Osteocyte (in vitro differentiated cells): Measurements from ENCODE around the gene POP4. TPM values are rescaled to one million over a fixed set of nuclear protein-coding genes. Genes with fewer than 3 reads are reported as not detected.

ENCODE experiments used
- DNase-seq: peaks from one replicate; pipeline ENCODE4 v3.0.0; 2021; ENCODE audit warnings: mixed read lengths; ENCODE audit not compliant: unreplicated experiment; ENCODE audit errors: extremely low spot score
- H3K27ac Mint-ChIP-seq: one replicate; pipeline ENCODE4 v1.8.0; 2021; ENCODE audit warnings: mild to moderate bottlenecking, mixed read lengths; ENCODE audit not compliant: unreplicated experiment
- H3K27me3 Mint-ChIP-seq: one replicate; pipeline ENCODE4 v1.8.0; 2021; ENCODE audit warnings: mixed read lengths; ENCODE audit not compliant: unreplicated experiment
- H3K36me3 Mint-ChIP-seq: one replicate; pipeline ENCODE4 v1.8.0; 2021; ENCODE audit warnings: mixed read lengths; ENCODE audit not compliant: unreplicated experiment
- H3K4me1 Mint-ChIP-seq: one replicate; pipeline ENCODE4 v1.8.0; 2021; ENCODE audit warnings: mixed read lengths; ENCODE audit not compliant: unreplicated experiment
- H3K4me3 Mint-ChIP-seq: one replicate; pipeline ENCODE4 v1.8.0; 2021; ENCODE audit warnings: mild to moderate bottlenecking, moderate library complexity, mixed read lengths; ENCODE audit not compliant: unreplicated experiment
- H3K9me3 Mint-ChIP-seq: one replicate; pipeline ENCODE4 v1.8.0; 2021; ENCODE audit warnings: mixed read lengths; ENCODE audit not compliant: unreplicated experiment
- total RNA-seq: library from RNA; stranded (reverse); gene quantifications from 2 replicates; pipeline ENCODE4 v1.2.1, GENCODE V29; 2021
- TF ChIP-seq, protein P1 (sequence below): fragments of 200-600 bp; sonication (generic); IDR thresholded peaks from 2 replicates; pipeline ENCODE4 v1.5.0; 2021; ENCODE audit warnings: antibody characterized with exemption, mild to moderate bottlenecking, moderate library complexity

The POP4 gene
- total RNA-seq, 1 donor from 2014 or later = 61.7 TPM

DNA sequence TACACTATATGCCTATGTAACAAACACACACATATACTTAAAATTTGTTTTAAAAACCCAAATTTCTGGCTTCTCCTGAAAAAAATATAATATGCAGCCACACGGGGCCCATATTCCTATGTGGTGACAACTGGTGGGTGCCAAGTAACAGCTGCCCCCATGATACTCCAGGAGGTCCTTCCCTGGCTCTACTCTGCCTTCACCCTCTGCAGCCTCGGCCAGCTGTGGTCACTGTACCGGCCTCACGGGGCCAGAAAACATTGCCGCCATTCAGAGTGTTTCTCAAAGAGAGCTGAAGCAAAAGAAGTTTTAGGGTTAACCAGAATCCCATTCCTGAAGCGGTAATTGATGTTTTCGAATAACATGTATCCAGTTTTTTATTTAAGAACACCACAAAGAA is 32.6 kb upstream of the POP4 start:
- DNase-seq = no peak
- peaks cover 24% of the 10 kb centered on the region for H3K27me3 Mint-ChIP-seq
- H3K4me3 Mint-ChIP-seq = no peak overlapping the region
- no peaks in the 10 kb centered on the region for H3K36me3 Mint-ChIP-seq
- H3K4me1 Mint-ChIP-seq = no peaks in the 10 kb centered on the region
- TF ChIP-seq, protein P1, sequence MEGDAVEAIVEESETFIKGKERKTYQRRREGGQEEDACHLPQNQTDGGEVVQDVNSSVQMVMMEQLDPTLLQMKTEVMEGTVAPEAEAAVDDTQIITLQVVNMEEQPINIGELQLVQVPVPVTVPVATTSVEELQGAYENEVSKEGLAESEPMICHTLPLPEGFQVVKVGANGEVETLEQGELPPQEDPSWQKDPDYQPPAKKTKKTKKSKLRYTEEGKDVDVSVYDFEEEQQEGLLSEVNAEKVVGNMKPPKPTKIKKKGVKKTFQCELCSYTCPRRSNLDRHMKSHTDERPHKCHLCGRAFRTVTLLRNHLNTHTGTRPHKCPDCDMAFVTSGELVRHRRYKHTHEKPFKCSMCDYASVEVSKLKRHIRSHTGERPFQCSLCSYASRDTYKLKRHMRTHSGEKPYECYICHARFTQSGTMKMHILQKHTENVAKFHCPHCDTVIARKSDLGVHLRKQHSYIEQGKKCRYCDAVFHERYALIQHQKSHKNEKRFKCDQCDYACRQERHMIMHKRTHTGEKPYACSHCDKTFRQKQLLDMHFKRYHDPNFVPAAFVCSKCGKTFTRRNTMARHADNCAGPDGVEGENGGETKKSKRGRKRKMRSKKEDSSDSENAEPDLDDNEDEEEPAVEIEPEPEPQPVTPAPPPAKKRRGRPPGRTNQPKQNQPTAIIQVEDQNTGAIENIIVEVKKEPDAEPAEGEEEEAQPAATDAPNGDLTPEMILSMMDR = no peak
- H3K27ac Mint-ChIP-seq = no peak overlapping the region
- no peaks in the 10 kb centered on the region for H3K9me3 Mint-ChIP-seq

DNA sequence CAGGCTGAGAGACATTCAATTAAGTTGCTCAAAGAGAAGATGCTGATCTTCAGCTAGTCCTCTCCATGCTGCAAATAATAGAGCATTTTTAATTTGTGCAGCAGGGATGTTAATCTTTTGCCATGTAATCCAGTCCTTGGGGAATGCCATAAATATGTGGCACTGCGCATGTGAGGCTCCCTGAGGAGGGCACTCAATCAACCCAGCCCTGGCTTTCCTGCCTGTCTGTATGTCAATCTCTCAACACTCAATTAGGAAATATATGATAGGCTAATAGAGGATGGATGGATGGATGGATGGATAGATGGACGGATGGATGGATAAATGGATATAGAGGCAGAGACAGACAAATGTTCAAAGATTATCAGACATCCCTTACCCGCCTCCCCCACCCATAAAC is 31.6 kb upstream of the POP4 start:
- Mint-ChIP-seq H3K27ac (no peak overlapping the region), H3K4me3 (no peak overlapping the region), H3K9me3 (no peaks in the 10 kb centered on the region), H3K36me3 (no peaks in the 10 kb centered on the region), H3K4me1 (no peaks in the 10 kb centered on the region), H3K27me3 (peaks cover 24% of the 10 kb centered on the region)
- DNase-seq = no peak
- TF ChIP-seq, protein P1 = no peak

DNA sequence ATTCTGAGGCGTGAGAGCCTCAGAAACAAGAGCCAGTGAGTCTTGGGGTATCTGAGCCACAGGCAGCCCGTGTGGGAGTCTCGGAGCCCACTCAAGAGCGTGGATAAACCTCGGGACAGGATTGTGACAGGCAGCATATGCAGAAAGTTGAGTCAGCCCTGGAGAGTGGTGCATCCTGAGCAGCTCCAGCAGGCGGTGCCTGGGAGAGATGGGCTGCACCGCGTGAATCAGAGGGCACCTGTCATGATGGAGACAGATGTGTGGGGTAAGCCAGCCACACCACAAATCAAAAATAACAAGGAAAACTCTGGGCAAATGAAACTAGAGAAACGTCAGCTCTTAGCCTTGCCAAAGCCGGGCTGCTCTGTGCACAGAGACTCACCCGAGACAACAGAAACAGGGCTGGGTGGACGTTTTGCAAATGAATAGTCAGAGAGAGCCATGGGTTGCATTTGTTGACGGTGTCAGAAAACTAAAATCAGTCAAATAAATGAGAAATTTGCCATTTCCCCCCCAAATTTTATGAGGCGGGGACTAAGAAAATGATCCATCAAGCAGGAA is 30.0 kb upstream of the POP4 start:
- H3K27ac Mint-ChIP-seq = no peak overlapping the region
- H3K4me3 Mint-ChIP-seq = no peak overlapping the region
- TF ChIP-seq, protein P1 = no peak
- no peaks in the 10 kb centered on the region for H3K4me1 Mint-ChIP-seq
- peaks cover 24% of the 10 kb centered on the region for H3K27me3 Mint-ChIP-seq
- no peaks in the 10 kb centered on the region for H3K9me3 Mint-ChIP-seq
- no peaks in the 10 kb centered on the region for H3K36me3 Mint-ChIP-seq
- DNase-seq = no peak

DNA sequence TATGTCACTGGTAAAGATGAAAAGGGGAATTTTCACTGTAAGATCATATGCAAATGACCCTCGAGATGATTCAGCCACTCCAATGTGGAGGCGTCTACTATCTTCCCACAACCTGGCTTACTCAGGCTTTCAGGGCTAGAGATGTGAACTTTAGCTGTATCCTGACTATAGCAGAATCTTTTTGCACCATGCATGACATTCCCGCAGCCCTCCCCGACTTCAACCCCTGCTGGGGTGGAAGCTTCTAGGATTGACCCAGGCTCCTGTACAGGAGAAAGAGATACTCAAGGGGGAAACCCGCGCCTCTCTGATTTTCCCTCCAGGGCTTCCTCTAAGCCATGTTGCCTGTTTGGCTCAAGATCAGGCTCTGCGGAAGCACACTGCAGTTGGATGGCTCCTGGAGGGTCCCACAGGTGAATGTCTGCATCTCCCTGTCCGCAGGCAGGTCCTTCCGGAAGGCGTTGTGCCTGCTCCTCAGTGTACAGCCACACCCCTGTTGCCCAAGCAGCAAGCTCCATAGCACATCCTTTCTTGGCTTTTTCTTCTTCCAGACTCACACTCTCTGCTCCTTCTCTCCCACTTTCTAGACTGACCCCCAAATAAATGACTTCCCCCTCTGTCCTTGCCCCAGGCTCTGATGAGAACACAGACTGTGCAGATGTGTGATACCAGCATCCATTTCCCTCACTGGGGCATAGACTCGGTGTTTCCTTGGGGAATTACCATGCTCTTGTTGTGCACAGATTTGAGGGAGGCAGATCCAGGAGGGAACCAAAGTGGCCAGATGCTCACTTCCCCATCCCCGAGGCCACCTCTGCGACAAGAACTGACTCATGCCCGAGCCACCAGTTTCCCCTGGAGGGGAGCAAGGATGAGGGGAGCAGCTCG is 29.1 kb upstream of the POP4 start:
- H3K27ac Mint-ChIP-seq = no peak overlapping the region
- no peaks in the 10 kb centered on the region for H3K4me1 Mint-ChIP-seq
- H3K36me3 Mint-ChIP-seq = no peaks in the 10 kb centered on the region
- TF ChIP-seq, protein P1 = no peak
- DNase-seq = no peak
- no peak overlapping the region for H3K4me3 Mint-ChIP-seq
- H3K27me3 Mint-ChIP-seq = peaks cover 24% of the 10 kb centered on the region
- no peaks in the 10 kb centered on the region for H3K9me3 Mint-ChIP-seq

DNA sequence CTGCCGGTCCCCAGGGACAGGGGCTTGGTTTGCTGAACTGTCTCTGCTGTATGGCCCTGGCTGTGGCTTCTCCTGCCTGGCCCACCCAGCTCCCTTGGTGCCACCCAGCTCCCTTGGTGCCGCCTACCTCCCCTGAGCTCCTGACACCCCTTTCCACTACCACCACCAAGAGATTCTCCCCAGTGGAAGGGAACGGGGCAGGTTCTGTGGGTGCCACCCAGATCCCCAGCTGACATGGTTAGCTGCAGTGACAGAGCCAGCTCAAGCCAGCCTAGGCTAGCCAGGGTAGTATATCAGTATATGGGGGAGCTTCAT is 28.5 kb upstream of the POP4 start:
- peaks cover 25% of the 10 kb centered on the region for H3K27me3 Mint-ChIP-seq

More for the DNA sequence above, 28.5 kb upstream of the POP4 start:
- Mint-ChIP-seq H3K9me3 (no peaks in the 10 kb centered on the region), H3K4me3 (no peak overlapping the region), H3K27ac (no peak overlapping the region), H3K36me3 (no peaks in the 10 kb centered on the region), H3K4me1 (no peaks in the 10 kb centered on the region)
- TF ChIP-seq, protein P1 = no peak
- no peak for DNase-seq
